ENCODE results near the gene FGF21. TPM values are rescaled to one million over a fixed set of nuclear protein-coding genes. Genes with fewer than 3 reads are reported as not detected.
"Not testable (repeated sequence)": the region's sequence is repeated elsewhere in the genome, so short reads cannot be mapped to it uniquely, and the experiment has no call there.

The FGF21 gene, protein sequence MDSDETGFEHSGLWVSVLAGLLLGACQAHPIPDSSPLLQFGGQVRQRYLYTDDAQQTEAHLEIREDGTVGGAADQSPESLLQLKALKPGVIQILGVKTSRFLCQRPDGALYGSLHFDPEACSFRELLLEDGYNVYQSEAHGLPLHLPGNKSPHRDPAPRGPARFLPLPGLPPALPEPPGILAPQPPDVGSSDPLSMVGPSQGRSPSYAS
- polyA plus RNA-seq (ENCODE audit: insufficient read length in 4 of 4) = not detected

DNA sequence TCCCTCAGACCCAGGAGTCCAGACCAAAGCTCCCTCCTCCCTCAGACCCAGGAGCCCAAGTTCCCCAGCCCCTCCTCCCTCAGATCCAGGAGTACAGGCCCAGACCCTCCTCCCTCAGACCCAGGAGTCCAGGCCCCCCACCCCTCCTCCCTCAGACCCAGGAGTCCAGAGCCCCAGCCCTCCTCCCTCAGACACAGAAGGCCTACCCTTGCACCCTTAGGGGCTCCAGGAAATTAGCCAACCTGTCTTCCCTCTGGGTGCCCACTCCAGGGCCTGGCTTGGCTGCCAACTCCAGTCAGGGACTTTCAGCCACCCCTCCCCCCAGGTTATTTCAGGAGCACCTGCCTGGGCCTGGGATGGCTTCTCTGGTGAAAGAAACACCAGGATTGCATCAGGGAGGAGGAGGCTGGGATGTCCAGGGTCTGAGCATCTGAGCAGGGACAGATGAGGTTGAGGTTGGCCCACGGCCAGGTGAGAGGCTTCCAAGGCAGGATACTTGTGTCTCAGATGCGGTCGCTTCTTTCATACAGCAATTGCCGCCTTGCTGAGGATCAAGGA lies at the start of gene FGF21:
FGF21 (plus strand) TSS at position 441 of the 558 bp plus-strand sequence. CDS start 713 bp downstream, outside the sequence.
- no peak for DNase-seq (ENCODE audit: low read depth in 4 of 4, low spot score in 3 of 4)

DNA sequence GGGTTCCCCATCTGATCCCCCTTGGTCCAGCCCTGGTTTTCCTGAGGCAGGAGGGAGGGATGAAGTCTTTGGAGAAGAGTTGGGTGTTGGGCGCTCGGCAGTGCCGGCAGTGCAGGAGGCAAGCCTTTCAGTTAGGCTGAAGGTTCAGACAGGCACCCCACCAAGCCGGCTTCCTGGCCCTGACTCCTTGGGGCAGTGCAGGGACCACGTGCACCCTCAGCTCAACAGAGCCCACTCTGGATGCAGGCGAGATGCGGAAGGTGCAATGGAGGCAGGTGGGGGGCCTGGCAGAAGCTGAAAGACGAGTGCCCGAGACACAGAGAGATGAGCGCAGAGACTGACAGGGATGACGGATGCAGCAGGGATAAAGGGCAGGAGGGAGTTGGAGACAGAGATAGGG lies 46.9 kb upstream of the FGF21 start:
- no peak for DNase-seq (ENCODE audit: low read depth in 4 of 4, low spot score in 3 of 4)

DNA sequence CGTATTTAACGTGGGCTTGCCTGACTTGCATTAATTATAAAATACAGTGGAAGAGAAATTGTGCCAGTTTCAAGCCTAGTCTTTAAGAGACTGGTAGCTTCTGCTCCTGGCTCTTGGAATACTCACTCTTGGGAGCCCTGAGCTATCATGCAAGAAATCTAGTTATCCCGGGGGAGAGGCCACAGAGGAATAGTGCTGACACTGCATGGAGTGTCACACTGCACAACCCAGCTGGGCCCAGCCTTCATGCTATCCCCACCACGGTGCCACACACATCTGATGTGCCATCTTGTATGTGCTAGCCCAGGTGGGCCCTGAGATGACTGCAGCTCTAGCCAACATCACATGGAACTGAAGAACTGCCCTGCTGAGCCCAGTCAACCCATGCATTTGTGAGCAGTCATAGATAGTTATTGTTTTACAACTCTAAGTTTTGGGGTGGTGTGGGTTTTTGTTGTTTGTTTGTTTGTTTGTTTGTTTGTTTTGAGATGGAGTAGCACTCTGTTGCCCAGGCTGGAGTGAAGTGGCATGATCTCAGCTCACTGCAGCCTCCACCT lies 44.1 kb upstream of the FGF21 start:
- no peak for DNase-seq (ENCODE audit: low read depth in 4 of 4, low spot score in 3 of 4)

DNA sequence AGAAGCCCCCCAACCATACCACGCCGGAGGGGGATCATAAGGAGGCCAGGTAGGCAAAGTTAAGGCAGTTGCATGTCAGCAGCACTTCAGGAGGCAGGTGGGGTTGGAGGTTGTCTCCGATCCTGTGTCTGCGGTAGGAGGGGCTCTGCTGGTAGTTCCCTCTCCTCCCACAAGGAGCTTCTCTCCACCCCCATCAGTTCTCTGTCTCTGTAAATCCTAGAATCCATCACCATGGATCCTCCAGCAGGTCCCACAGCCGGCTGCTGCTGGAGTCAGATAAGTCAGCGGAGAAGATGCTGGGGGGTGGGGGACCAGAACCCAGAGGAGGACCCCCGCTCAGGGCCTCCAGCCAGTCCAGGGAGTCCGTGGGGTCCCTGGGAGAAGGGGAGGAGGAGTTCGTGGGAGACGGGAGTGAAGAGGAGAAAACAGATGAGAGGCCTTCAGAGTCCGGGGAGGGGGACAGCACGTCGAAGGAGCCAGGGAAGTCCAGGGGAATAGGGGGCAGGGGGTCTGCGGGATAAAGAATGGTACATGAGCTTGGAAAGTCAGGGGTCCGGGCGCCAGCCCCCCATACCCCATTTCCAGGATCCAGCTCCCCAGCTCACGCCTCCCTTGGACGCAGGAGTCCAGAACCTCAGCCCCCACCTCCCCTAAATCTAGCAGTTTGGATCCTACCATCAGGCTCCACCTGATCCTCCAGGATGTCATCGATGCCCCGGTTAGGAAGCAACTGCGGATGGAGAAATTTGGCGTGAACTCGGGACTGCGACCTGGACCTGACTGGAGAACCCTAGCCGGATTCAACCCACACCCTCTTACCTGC lies 42.1 kb upstream of the FGF21 start:
- DNase-seq (ENCODE audit: low read depth in 4 of 4, low spot score in 3 of 4) = no peak

DNA sequence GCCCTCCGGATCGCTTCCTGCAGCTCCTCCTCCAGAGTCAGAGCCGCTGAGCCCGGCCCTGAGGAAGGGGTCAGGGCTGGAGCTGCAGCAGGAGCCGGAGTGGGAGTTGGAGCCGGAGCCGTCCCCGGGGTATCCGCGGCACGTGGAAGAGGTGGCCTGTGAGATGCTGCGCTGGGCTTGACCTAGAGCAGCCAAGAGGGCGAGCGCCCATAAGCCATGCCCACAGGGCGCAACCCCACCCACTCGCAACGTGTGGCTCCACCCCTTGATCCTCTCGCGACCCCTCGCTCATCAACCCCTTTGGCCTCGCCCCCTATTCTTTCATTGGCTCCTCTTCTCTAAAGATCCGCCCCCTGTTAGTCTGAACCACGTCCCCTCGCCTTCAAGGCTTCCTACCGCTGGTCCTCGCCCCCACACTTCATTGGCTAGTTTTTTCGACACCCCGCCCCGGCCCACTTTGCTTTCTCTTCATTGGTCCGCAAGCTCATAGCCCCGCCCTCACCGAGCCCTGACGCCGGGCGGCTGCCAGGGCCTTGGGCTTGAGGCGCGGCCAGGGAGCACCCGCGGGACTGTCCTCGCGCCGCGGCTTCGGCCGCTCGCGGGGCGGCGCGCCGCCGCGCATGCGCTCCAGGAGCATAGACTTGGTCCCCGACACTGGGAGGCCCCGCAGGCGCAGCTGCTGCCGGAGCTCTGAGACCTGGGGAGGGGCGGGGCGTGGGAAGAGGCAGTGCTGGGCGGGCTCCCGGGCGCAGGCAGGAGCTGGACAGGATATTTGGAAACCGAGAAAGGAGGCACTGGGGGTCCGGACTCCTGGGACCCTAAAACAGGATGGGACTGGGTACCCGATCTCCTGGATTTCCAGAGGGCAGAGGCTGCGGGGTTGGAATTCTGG lies 41.2 kb upstream of the FGF21 start:
- DNase-seq (ENCODE audit: low read depth in 4 of 4, low spot score in 3 of 4) = peak; percentile 98 to 99 (median 99)

DNA sequence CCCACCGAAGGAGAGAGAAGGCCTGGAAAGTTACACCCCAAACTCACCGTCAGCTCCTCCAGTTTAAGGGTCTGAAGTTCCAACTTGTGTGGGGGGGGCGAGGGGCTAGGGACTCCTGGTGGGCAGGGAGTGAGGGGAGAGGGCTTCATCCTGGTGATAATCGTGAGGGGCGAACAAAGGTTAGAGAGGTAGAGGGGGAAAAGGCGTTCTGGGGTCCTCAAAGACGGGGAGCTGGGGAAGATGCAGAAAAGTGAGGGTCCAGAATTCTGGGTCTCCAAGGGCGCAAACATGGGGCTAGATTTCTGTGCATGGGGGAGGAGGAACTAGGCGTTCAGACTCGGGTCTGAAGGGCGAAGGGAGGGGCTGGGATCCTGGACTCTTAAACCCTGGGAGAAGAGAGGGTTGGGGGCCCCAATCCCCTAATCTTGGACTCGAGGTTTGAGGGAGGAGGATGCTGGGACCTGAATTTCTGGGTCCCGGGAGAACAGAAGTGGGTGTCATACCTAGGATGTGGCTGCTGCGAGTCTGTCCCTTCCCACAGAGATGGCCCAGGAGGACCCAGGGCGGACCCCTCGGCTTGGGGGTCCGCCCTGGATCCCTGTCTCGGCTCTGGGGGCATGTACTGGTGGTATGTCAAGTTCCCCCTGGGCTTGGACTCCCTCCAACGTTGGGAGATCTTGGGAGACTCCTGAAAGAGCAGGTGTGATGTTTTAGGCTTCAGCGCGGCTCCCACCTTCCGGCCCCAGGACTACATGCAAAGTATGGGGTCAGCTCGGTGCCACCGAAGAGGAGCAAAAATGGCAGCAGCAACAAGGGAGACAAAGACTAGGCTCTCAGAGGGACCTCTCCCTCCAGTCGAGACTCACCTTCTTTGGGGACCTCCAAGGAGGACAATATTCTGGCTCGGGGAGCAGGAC lies 40.3 kb upstream of the FGF21 start:
- DNase-seq (ENCODE audit: low read depth in 4 of 4, low spot score in 3 of 4) = no peak

DNA sequence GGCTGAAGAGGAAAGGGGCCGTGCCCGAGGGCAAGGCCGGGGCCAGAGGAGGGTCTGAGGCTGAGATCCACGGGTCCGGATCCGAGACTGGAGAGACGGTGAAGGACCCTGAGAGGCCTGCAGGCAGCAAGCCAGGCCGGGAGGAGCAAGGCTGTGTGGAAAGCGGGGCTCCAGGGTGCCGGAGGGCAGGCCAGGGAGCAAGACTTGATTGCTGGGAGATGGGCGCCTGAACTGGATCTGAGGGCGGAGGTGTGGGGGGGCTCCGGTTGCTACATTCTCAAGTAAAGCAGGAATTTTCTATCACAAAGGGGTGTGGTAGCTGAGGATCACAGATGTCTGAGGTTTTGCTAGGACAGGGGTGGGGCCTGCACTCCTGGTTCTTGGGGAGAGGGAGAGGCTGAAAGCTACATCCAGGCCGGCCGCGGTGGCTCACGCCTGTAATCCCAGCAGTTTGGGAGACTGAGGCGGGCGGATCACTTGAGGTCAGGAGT lies 39.6 kb upstream of the FGF21 start:
- DNase-seq (ENCODE audit: low read depth in 4 of 4, low spot score in 3 of 4) = no peak

DNA sequence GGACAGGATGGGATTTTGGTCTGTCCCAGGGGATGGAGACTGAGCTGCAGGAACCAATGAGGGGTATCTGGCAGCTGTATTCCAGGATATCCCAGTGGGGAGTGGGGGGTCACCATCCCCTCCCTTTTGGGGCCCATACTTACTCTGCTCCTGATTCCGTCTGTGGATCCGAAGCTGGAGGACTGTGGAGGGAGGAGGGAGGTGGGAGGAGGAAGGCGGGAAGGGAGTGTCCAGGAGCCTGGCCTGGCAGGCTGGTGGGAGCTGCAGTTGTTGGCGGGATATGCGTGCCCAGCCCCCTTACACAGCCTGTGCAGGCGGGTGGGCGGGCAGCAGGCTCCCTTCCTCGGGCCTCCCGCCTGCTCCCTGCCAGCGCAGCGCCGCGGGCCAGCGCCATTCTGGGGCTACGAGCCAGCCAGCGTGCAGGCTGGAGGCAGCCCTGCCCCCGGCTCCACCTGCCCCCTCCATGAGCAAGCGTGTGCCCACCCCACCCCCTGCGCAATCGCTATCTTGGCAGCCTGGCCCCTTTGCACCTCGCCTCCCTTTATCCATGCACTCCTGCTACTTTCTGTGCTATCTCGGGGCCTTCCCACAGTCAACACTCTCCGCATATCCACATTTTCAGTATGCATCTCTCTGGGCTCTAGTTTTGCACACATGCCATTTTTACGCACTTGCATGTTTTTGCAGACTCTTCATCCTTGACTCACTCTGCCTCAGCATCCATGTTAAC lies 38.6 kb upstream of the FGF21 start:
- DNase-seq (ENCODE audit: low read depth in 4 of 4, low spot score in 3 of 4) = no peak

DNA sequence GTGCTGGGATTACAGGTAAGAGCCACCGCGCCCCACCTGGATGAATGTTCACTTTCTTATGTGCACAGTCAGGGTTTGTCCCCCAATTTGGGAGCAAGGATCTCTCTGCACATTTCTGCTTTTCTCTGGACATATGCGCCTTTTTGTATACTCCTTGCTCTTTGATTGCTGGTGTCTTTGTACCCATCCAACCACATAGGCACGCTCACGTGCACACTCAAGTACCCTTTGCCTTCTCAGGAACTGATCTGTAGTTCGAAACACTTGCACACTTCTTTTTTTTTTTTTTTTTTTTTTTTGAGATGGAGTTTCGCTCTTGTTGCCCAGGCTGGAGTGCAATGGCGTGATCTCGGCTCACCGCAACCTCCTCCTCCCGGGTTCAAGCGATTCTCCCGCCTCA lies 37.2 kb upstream of the FGF21 start:
- DNase-seq (ENCODE audit: low read depth in 4 of 4, low spot score in 3 of 4) = not testable (repeated sequence)

DNA sequence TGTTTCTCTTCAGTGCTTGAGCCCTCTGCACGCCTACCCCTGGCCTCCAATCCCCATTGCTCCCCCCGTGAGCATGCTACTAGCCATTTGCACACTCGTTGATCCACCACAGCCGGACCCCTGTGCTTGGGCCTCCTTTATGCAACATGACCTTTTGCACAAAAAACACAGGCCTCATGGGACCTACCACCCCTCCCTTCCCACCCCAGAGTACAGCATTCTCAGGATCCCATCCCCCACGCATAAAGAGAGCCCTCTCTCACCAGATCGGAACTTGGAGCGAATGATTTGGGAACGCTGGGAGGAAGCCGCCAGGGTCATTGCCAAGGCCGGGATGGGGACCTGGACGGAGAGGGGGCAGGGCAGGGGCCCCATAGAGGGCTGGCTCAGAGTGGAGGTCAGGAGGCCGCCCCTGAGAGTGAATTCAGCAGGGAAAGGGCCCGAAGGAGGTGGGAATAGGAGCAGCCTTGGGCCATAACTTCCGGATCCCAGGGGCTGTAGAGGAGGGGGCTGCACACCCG lies 36.6 kb upstream of the FGF21 start:
- no peak for DNase-seq (ENCODE audit: low read depth in 4 of 4, low spot score in 3 of 4)

DNA sequence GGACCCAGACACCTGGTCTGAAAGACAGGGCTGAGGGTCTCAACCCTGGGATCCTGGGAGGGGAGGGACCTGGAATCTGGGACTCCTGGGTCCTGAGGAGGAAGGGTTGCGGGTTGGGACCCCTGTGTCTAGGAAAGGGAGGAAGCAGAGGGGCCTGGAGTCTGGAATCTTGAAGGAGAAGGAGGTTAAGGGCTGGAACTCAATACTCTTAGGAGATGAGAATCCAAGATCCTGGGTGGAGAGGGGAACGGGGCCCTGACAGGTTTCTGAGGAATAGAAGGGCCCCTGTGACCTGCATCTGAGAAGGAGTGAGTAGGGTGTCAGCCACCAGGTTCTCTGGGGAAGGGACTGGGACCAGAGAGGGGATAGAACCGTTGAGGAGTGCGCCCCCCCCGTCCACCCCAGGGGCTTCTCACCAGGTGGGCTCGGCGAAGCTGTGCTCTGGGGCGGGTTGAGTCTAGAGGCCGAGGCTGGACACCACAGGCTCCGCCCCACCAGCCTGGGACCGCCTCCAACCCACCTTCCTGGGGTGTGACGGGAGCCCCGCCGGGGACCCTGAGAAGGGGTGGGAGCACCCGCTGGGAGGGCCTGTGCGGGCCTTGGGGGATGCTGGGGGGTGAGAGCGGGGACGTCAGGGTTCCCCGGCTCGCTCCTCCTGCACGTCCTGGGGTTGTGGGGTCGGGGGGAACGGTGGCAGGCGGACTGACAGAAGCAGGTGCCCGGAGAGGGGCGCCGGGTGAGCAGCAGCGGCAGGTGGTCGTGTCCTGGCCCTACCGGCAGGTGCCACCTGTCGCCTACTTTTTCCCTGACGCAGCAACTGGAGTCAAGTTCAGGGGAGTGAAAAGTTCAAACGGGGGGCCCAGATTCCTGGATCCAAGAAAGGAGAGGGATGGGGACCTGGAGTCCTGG lies 35.8 kb upstream of the FGF21 start, which contains the start of gene MAMSTR:
MAMSTR (minus strand) TSS at position 463 of the 909 bp plus-strand sequence. CDS start 694 bp downstream, outside the sequence.
- DNase-seq (ENCODE audit: low read depth in 4 of 4, low spot score in 3 of 4) = no peak

DNA sequence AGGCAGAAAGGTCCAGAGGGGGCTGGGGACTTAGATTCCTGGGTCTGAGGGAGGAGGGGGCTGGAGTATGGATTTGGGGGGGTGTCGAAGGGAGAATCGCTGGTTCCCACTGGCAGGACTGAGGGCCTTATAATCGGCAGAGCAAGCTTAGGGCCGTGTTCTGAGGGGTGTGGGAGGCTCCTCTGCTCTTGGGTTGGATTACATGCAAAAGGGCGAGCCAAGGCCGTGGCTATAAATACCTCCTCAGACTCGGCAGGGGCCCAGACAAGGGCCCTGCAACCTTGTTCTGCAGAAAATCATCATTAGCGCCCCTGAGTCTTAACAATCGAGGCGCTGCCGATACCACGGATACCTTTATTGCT lies 35.1 kb upstream of the FGF21 start:
- no peak for DNase-seq (ENCODE audit: low read depth in 4 of 4, low spot score in 3 of 4)

DNA sequence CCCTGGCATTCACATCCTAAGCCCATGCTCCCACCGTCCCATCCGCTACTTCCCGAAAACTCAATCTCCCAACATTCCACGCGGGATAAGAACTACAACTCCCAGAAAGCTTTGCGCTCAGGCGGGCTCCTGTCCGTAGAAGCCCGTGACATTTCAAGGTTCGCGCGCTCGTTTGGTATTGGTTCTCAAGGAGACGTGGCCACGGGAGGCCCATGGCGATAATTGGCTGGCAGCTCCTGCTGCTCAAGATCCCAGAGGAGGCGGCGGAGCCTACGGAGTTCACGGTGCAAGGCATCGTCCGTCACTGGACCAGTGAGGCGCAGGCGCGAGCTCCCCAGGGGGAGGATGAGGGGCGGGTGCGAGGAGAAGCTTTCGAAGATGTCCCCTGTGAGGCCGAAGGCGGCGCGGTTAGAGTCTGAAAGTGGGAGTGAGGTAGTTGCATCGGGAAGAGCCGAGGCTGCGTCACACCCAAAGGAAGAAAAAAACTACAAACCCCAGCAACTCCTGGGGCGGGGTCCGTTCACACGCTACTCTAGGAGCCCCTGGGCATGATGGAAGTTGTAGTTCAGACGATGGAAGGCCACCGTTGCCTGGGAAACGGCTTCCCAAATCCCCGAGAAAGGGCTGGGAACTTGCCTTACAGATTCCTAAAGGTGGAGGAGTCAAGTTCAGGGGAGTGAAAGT lies 34.6 kb upstream of the FGF21 start:
- DNase-seq (ENCODE audit: low read depth in 4 of 4, low spot score in 3 of 4) = peak; percentile 99 to 100 (median 100)

DNA sequence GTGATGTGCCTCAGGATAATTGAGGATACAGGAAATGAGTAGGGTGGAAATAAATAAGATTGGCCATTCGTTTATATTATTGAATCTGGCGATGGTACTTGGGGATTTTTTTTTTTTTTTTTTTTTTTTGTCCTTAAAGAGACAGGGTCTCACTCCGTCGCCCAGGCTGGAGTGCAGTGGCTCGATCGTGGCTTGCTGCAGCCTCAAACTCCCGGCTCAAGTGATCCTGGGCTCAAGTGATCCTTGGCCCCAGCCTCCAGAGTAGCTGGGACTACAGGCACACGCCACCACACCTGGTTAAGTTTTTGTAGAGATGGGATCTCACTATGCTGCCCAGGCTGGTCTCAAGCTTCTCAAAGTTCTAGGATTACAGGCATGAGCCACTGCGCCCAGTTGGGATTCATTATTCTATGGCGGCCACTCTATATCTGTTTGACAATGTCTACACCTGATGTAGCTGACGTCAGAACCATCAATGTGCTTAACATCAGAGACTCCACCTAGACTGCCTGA lies 33.1 kb upstream of the FGF21 start:
- no peak for DNase-seq (ENCODE audit: low read depth in 4 of 4, low spot score in 3 of 4)

DNA sequence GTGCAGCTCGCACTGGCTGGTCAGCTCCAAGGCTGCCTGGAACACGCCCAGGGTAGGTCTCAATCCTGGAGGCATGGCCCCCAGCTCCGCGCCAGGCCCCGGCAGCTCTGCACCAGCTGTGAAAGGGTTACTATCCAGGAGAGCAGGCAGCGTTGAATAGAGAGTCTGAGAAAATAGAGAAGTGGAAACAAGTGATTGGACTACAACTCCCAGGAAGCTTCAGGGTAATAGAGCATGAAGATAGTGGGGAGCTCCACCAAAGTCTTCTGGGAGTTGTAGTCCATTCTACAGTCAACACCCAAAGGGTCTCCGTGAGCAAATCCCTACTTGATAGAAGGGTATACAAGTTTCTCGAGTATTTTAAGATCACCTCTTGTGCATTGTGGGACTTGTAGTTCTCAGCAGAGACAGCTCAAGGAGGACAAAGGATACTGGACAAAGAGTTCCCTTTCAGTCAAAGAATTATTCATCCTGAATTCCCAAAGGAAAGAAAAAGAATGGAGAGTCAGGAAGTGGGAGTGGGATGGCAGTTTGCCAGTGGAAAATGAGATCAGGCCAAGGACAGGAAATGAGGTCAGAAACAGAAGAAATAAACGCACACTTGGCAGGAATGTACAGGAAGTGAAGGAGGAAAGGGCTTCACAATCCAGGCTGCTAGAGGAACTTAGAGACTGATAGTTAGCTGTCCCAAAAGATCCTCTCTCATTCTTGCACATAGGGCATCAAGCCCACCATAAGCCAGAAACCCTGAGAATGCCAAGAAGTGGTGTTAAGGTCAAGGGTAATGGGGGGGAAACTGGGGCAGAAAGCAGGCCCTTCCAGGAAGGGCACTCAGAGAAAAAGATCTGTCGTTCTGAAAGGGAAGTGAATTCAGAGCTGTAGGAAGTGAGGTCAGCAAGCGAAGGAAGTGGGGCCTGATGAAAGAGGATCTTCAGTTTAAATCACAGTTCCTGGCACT lies 30.2 kb upstream of the FGF21 start:
- peak in 3 of 4 donors; percentile 80 to 83 (median 81) for DNase-seq (ENCODE audit: low read depth in 4 of 4, low spot score in 3 of 4)

All from left renal pelvis (tissue), 4 donors.